Small intestine (tissue), 7 donors: ENCODE measurements around the gene NFXL1. TPM values are rescaled to one million over a fixed set of nuclear protein-coding genes. Genes with fewer than 3 reads are reported as not detected.

Experiments used
- DNase-seq, 2 donors: peaks; one replicate each; pipeline versions ENCODE4 v3.0.0 to v3.0.0-alpha.2; 2013
- FAIRE-seq: peaks from 2 replicates; lab custom pipeline; 2012; peaks lifted over from hg19 to GRCh38; lab: Jason Lieb, UNC
- H3K27ac ChIP-seq, 3 donors: one replicate each; pipeline ENCODE4 v1.5.1; 2013; ENCODE audit warnings: low read length in 2 of 3, mild to moderate bottlenecking in 2 of 3, control low read depth in 1 of 3, inconsistent platforms in 1 of 3, low read depth in 1 of 3, moderate library complexity in 1 of 3
- H3K27me3 ChIP-seq, 3 donors: one replicate each; pipeline ENCODE4 v1.6.1; 2013; ENCODE audit warnings: low read length in 3 of 3, inconsistent platforms in 1 of 3; ENCODE audit not compliant: control insufficient read depth in 3 of 3, insufficient read depth in 3 of 3
- H3K36me3 ChIP-seq, 3 donors: one replicate each; pipeline ENCODE4 v1.6.1; 2013; ENCODE audit warnings: low read length in 3 of 3, inconsistent platforms in 1 of 3, low read depth in 1 of 3, mild to moderate bottlenecking in 1 of 3, moderate library complexity in 1 of 3; ENCODE audit not compliant: control insufficient read depth in 3 of 3, insufficient read depth in 2 of 3
- H3K4me1 ChIP-seq, 3 donors: one replicate each; pipeline ENCODE4 v1.6.1; 2013; ENCODE audit warnings: low read length in 2 of 3, inconsistent platforms in 1 of 3, low read depth in 1 of 3, mild to moderate bottlenecking in 1 of 3, moderate library complexity in 1 of 3; ENCODE audit not compliant: control insufficient read depth in 3 of 3, insufficient read depth in 2 of 3
- H3K4me3 ChIP-seq, 3 donors: one replicate each; pipeline ENCODE4 v1.5.1; 2013; ENCODE audit warnings: low read length in 3 of 3, control low read depth in 1 of 3, inconsistent platforms in 1 of 3, low read depth in 1 of 3, mild to moderate bottlenecking in 1 of 3, moderate library complexity in 1 of 3
- H3K9me3 ChIP-seq, 2 donors: one replicate each; pipeline ENCODE4 v1.6.1; 2013; ENCODE audit warnings: low read depth in 1 of 2, low read length in 1 of 2; ENCODE audit not compliant: control insufficient read depth in 2 of 2, insufficient read depth in 1 of 2
- WGBS, 3 donors: extraction: QIAGEN DNeasy Blood & Tissue Kit; methylation state at CpG; one replicate each; pipeline ENCODE4 v1.1.7; 2013; 5-methylcytosine and 5-hydroxymethylcytosine counted together
- polyA plus RNA-seq, 4 donors: library from polyadenylated mRNA; stranded (reverse) in 3 of 4; unstranded in 1 of 4; fragments of 200-250 nt in 3 of 4; fragments of 120-200 nt in 1 of 4; gene quantifications; one replicate each; pipeline versions ENCODE4 v1.2.1 to v1.2.3, GENCODE V29; 2013
- donor health status: healthy with polysubstance abuse.
- donor health status: control.
- donor health status: control.
- donor health status: Bipolar disorder and iron deficiency.
- donor health status: healthy.

Gene NFXL1
- polyA plus RNA-seq, 4 donors, result 4.6 to 15.1 (median 6.3) TPM

DNA sequence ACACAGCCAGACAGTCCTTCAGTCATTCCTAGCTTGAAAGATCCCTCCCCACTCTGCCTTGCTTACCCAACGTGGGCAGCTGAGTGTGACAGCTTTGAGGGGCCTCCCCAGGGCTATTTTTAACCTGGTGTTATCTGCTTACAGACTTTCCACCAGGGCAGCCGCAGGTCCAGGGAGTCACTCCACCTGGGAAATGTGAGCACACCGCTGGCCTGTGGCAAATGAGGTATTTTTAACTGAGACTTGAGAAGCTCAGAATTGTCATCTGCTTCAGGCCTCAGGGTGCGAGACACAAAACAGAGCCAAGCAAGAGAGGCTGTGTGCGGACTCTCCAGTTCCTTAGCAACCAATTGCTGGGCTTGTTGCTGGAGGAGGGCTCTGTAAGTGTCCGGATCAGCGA is 89.5 kb downstream of the NFXL1 start:
- no peaks in the 10 kb centered on the region for H3K4me1 ChIP-seq
- no peaks in the 10 kb centered on the region for H3K27me3 ChIP-seq
- no peaks in the 10 kb centered on the region for H3K36me3 ChIP-seq
- 53 to 58% (median 56%) methylated on average over 7 of the region's 7 CpGs for WGBS, 3 donors
- no peak for FAIRE-seq
- H3K4me3 ChIP-seq, result no peak overlapping the region
- no peak for DNase-seq
- H3K27ac ChIP-seq, result no peak overlapping the region
- H3K9me3 ChIP-seq, result no peaks in the 10 kb centered on the region

DNA sequence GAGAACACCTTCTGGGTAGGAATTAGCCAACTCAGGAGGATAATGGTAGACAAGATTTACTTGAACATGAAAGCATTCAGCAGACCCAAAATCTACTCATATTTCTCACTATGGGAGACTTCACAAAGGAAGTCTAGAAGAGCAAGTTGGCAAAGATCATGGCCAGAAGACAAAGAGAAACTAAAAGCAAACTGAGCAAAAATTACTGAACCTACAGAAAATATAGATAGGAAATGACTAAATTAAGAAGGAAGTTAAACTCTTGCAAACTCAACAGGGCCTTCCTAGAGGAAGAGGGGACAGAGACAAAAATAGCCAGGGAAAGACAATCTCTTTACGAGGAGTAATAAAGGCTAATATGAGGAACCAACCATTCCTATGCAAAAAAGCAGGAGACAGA is 95.2 kb downstream of the NFXL1 start:
- DNase-seq (no peak), FAIRE-seq (no peak)
- no peak overlapping the region for H3K27ac ChIP-seq
- no peak overlapping the region for H3K4me3 ChIP-seq
- no peaks in the 10 kb centered on the region for H3K36me3 ChIP-seq
- peaks cover 0 to 3% (median 0%) of the 10 kb centered on the region in 3 donors for H3K27me3 ChIP-seq
- 64 to 72% (median 66%) methylated on average over 1 of the region's 1 CpG for WGBS, 3 donors
- no peaks in the 10 kb centered on the region for H3K9me3 ChIP-seq
- no peaks in the 10 kb centered on the region for H3K4me1 ChIP-seq

DNA sequence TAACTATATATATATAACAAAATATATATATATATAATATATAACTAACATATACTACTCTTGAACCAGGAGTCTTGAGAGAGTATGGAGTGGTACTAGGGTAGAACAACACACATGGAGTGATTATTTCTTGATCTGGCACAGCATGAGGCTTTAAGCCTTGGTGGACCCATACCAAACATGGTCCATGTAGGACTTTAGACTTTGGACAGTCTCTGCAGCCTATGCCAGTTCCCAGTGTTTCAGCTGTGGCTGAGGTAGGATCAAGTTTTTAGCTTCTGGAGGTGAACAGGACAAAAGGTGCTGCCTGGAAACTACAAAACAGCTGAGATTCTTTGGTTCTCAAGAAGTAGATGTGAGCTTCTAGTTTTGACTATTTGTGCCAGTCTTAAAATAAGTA is 97.1 kb downstream of the NFXL1 start:
- H3K9me3 ChIP-seq, result no peaks in the 10 kb centered on the region
- H3K4me1 ChIP-seq, result no peaks in the 10 kb centered on the region
- no peaks in the 10 kb centered on the region for H3K36me3 ChIP-seq
- H3K27ac ChIP-seq, result no peak overlapping the region
- no peak overlapping the region for H3K4me3 ChIP-seq
- DNase-seq (no peak), FAIRE-seq (no peak)
- peaks cover 0 to 3% (median 0%) of the 10 kb centered on the region in 3 donors for H3K27me3 ChIP-seq

DNA sequence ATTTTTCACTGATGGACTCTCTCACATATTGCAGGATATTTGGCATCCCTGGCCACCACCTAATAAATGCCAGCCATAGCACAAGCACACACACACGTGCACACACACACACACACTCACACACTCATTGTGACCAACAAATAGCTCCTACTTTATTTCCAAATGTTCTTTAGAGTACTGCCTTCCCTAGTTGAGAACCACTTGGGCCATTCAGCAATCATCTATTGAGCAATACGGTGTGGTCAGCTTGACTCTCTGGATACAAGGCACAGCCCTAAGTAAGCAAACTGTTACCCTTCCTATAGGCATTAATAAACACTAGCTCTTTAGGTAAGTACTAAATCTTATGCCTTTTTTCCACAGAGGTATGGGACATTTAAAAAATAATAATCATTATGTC is 97.6 kb downstream of the NFXL1 start:
- Histone ChIP-seq H3K9me3 (no peaks in the 10 kb centered on the region), H3K27ac (no peak overlapping the region), H3K4me1 (no peaks in the 10 kb centered on the region), H3K27me3 (peaks cover 0 to 5% (median 0%) of the 10 kb centered on the region in 3 donors), H3K36me3 (no peaks in the 10 kb centered on the region), H3K4me3 (no peak overlapping the region)
- 82 to 91% (median 85%) methylated on average over 2 of the region's 2 CpGs for WGBS, 3 donors
- no peak for DNase-seq
- FAIRE-seq, result no peak

DNA sequence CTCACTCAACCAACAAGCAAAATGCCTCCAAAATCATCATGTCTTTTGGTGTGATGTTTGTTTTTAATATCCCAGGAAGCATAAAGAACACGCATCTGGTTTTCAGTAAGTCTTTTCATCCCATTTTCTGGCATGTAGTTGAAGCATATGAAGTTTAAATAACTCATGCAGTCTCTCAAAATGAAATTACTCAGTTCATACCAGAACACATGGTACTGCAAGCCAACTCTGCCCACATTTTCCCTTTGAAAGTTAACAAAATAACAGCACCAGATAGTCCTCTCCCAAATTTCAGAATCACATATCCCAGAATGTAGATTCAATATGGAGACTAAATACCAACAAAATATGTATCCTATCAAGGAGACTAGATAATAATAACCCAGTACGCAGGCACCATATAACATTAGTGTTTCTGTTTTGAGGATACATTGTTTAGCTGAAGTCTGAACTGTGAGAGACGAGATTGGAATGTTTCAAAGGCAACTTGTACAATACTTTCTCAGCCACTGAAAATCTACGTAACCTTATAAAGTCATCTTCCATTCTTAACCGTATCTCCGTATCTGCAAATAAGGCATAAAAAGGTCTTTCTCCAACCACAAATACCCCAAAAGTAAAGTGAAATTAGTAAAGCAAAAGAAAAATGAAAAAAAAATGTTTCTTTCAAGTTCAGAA is 99.6 kb downstream of the NFXL1 start:
- FAIRE-seq, result no peak
- Histone ChIP-seq H3K4me3 (no peak overlapping the region), H3K4me1 (no peaks in the 10 kb centered on the region), H3K9me3 (no peaks in the 10 kb centered on the region), H3K27ac (no peak overlapping the region), H3K36me3 (no peaks in the 10 kb centered on the region), H3K27me3 (peaks cover 0 to 7% (median 0%) of the 10 kb centered on the region in 3 donors)
- 75 to 84% (median 78%) methylated on average over 6 of the region's 6 CpGs for WGBS, 3 donors
- no peak for DNase-seq

DNA sequence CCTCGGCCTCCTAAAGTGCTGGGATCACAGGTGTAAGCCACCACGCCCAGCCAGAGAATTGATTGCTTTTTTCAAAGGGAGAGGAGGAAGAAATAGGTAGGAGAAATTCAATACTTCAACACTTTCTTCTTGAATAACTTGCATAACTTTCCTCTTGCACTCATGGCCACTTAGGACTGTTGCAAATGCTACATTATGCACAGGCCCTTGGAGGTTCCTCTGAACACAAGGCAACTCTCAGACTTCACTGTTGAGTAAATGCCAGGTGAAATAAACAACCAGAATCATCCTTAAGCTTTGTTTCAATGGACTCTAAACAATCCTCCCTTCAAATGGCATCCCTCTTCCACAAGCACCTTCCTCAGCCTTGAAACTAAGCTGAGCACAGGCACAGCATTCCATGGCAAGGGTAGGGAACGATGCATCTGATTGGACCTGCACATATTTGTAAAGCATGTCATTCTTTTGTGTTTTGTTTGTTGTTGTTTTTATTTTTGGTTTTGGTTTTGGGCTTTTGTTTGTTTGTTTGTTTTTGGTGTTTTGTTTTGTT is 104.7 kb downstream of the NFXL1 start:
- DNase-seq (no peak), FAIRE-seq (no peak)
- Histone ChIP-seq H3K9me3 (no peaks in the 10 kb centered on the region), H3K27me3 (peaks cover 0 to 4% (median 0%) of the 10 kb centered on the region in 3 donors), H3K27ac (no peak overlapping the region), H3K4me3 (no peak overlapping the region), H3K4me1 (no peaks in the 10 kb centered on the region), H3K36me3 (no peaks in the 10 kb centered on the region)
- WGBS, 3 donors, result 56 to 81% (median 57%) methylated on average over 3 of the region's 3 CpGs

DNA sequence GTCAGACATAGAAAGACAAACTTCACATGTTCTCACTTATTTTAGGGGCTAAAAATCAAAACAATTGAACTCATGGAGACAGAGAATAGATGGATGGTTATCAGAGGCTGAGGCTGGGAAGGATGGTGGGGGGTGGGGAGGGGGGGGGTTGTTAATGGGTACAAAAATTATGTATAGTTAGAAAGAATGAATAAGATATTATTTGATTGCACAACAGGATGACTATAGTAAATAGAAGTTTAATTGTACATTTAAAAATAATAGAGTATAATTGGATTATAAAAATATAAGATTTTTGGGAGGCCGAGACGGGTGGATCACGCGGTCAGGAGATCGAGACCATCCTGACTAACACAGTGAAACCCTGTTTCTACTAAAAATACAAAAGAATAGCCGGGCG is 109.8 kb downstream of the NFXL1 start:
- Histone ChIP-seq H3K27me3 (no peaks in the 10 kb centered on the region), H3K4me3 (no peak overlapping the region), H3K36me3 (no peaks in the 10 kb centered on the region), H3K4me1 (no peaks in the 10 kb centered on the region), H3K9me3 (no peaks in the 10 kb centered on the region), H3K27ac (no peak overlapping the region)
- DNase-seq (no peak), FAIRE-seq (no peak)
- WGBS, 3 donors, result 90 to 95% (median 95%) methylated on average over 7 of the region's 7 CpGs

DNA sequence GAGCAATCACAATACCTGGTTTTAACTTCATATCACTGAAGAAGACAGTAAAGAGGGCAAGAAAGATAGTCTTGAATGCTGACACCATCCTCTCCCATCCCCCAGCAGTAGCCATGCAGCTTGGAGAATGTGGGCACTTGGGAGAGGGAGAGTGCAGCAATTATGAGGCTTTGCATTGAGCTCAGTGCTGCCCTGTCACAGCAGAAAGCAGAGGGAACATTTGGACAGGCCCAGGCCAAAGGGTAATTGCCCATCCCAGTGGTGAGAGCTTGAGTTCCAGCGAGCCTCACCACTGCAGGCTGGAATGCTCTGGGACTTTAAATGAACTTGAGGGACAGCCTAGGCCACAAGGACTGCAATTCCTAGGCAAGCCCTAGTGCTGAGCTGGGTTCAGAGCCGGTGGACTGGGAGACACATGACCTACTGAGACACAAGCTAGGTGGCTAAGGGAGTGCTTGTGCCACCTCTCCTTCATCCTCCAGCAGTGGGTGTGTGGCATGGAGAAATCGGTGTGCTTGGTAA is 112.8 kb downstream of the NFXL1 start:
- Histone ChIP-seq H3K4me1 (no peaks in the 10 kb centered on the region), H3K4me3 (no peak overlapping the region), H3K27ac (no peak overlapping the region), H3K9me3 (no peaks in the 10 kb centered on the region), H3K27me3 (no peaks in the 10 kb centered on the region), H3K36me3 (no peaks in the 10 kb centered on the region)
- DNase-seq (no peak), FAIRE-seq (no peak)
- WGBS, 3 donors, result 71 to 83% (median 75%) methylated on average over 3 of the region's 3 CpGs
